NCI-H526 (cell line): ENCODE results near the gene DENND10.
A peak's percentile ranks its signal among the peaks of the same experiment; 100 is the strongest.
"Not testable (repeated sequence)": the region's sequence is repeated elsewhere in the genome, so short reads cannot be mapped to it uniquely, and the experiment has no call there.

ENCODE experiments used
- DNase-seq, 2 experiments: peaks; one replicate each; lab custom pipeline; 2025; lab: John Stamatoyannopoulos, UW

DENND10 gene

DNA sequence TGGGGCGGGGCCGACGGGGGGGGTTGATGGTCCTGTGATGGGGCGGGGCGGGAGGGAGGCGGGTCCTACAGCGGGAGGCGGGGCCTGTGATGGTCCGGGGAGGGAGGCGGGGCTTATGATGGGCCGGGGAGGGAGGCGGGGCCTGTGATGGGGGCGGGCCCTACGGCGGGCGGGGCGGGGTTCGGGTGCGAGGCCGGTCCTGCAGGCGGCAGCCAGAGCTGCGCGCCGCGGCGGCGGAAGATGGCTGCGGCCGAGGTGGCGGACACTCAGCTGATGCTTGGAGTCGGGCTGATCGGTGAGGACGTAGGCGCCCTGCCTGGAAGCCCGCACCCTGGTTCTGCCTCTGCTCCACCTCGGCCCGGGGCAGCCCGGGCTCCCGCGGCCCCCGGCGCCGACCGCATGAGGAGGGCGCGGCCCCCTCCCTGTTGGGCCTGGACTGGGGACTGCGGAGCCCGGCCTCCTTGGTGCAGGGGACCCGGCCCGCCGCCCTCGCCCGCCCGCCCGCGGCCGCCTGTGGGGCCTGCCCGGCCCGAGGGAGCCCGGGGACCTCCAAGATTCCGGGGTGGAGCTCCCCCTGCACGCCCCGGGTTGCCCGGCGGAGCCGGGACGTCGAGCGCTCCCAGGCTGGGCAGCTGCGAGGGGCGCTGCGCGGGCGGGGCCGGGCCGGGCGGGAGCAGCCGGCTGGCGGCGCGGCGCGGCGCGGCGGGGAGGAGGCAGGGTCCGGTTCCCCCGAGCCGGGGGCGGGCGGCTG is at the start of gene DENND10:
DENND10 (plus strand) TSS at position 211 of the 751 bp plus-strand sequence; CDS start at position 241, 30 bp downstream.
- DNase-seq = peak in 1 of 2 experiments; percentile 73

DNA sequence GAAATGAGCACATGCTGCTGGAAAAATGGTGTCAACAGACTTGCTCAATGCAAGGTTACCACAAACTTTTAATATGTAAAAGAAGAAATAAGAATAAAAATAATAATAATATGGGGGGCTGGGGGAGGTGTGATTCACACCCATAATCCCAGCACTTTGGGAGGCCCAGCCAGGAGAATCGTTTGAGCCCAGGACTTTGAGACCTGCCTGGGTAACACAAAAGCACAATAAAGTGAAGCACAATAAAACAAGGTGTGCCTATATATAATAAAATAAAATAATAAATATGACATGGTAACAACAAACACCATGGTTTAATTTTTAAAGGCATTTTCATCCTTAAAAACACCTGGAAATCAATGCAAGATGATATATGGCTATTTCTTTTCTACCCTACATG is 48.4 kb upstream of the DENND10 start:
- no peak for DNase-seq

GRCh38 chr10:119058010-119058409 is 45.9 kb upstream of the DENND10 start:
- no peak for DNase-seq

- no peak for DNase-seq
These were observed 44.4 kb upstream of the DENND10 start for GRCh38 chr10:119059557-119059956.

DNA sequence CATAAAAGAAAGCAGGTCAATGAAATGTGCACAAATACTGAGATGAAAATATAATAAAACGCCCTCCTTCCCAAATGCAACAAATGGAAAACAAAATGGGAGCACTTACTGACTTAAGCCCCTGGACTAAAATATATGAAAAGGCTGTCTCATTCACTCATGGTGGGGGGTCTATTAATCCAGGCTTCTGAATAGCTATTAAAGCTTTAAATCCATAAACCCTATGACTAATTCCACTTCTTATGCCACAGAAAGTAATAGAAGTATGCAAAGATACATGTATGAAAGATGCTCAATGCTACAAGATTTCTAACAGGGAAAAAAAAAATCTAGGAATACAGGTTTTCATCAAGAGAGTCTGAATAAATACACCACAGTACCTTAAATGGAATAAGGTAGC is 43.8 kb upstream of the DENND10 start:
- no peak for DNase-seq

GRCh38 chr10:119061352-119061751 is 42.6 kb upstream of the DENND10 start:
- no peak for DNase-seq

- no peak for DNase-seq
These were observed 42.0 kb upstream of the DENND10 start for GRCh38 chr10:119061926-119062325.

DNA sequence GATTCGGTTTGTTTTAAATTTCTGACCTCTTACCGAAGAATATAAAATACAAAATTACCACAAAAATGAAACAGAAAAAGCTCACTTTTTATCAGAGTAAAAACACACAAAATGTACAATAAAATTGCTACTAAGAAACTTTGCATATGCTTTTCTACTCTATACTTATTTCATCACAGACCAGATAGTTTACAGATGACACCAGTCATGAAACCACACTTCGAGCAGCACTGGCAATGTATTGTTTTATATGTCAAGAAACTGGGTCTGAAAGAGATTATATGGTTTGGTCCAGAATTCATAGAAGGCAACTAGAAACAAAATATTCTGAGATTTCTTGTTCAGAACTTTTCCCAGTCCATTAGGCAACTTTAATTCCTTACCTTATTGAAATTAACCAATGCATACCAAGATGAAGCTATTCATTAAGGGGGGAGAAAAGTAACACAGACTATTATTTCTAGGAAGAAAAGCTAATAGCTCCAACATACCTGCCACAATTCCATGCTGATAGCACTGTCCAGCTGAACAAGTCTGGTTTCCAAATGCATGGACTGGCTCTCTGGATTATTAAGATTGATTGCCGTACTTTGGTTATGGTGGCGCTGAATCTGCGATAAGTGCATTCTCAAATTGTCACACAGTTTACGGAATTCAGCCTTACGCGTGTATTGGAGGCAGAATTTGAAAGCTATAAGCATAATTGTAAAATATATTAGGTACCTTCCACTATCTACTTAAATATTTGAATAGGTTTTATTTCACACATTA is 33.3 kb upstream of the DENND10 start:
- no peak for DNase-seq

DNA sequence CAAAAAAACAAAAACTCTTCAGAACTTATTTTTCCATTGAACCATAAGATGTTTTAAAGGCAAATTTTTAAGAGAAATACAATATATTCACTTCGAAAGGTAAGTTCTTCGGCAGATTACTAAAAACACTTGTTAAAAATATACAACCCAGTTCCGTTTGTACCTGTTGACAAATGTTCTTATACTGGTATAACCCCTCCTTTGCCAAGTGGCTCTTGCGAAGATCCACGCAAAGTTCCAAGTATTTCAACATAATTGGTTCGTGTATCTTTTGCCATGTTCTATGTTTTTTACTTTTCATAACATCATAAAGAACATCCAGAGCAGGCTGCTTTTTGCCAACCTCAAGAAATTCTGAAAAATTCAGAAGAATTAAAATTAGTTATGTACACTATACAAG is 30.3 kb upstream of the DENND10 start:
- no peak for DNase-seq

DNA sequence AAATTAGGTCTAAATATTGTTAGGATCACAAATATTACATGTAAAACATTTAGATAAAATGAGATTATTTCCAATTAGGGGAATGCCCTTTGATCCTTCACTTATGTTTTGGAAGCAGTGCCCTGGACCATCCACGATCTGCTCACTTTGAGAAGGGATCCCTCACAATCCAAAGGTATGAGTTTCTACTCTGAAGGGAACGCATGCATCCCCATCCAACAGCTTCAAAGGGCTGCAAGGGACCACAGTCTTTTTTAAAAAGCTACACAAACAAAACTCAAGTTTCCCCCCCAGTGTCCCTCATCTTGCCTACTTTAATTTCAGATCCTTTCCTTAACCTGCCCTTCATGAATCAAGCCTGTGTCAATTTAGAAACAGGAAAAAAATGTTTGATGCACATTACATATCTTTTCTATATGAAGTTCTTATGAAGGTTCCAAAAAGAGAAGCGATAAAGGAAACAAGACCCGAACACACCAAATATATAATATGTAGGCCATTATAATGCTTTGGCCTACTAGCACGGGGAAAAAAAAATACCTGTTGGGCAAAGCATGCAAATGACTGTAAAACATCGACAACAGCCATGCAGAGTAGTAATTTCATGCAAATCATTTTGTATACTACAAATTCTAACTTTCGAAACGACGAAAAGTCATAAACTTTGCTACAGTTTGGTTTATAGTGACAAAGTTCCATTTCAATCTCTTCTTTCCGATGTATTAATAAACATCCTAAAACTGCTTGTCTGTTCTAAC is 25.3 kb upstream of the DENND10 start:
- DNase-seq = peak; percentile 13 to 42

- DNase-seq = peak in 1 of 2 experiments; percentile 57
These were observed 24.1 kb upstream of the DENND10 start for GRCh38 chr10:119079599-119080520.

- DNase-seq = peak; percentile 62 to 88
These were observed 23.2 kb upstream of the DENND10 start, which contains the start of gene EIF3A for GRCh38 chr10:119080521-119081259. EIF3A (minus strand) TSS chr10:119080817; CDS start chr10:119080676, 141 bp downstream.

- no peak for DNase-seq
These were observed 19.0 kb upstream of the DENND10 start for GRCh38 chr10:119084896-119085295.

GRCh38 chr10:119087271-119087882 is 16.5 kb upstream of the DENND10 start:
- DNase-seq = no peak

DNA sequence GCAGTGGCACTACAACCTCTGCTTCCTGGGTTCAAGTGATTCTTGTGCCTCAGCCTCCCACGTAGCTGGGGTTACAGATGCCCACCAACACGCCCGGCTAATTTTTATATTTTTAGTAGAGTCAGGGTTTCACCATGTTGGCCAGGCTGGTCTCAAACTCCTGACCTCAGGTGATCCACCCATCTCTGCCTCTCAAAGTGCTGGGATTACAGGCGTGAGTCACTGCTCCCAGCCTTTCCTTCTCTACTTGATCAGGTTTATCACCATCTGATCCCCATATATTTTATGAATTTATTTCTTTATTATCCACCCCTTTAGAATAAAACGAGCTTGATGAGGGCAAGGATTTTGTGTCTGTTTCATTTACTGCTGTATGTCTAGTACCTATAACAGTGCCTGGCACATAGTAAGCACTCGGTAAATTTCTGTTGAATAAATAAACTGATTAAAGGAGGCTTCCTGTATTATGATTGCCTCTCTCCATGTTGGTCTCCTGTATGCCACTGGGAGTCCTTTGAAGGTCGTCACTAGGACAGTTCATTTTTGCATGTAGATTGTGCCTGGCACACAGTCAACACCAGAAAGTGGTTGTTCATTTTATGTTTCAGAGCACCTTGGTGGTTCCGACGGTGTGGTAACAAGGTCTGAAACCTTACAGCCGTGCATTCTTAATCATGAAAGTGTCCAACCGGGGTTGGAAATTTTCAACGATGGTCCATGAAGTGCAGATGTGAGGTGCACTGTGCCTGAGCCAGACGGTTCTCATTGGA is 13.7 kb upstream of the DENND10 start:
- peak in 1 of 2 experiments; percentile 30 for DNase-seq

- peak in 1 of 2 experiments; percentile 8 for DNase-seq
These were observed 12.9 kb upstream of the DENND10 start for GRCh38 chr10:119090968-119091367.

DNA sequence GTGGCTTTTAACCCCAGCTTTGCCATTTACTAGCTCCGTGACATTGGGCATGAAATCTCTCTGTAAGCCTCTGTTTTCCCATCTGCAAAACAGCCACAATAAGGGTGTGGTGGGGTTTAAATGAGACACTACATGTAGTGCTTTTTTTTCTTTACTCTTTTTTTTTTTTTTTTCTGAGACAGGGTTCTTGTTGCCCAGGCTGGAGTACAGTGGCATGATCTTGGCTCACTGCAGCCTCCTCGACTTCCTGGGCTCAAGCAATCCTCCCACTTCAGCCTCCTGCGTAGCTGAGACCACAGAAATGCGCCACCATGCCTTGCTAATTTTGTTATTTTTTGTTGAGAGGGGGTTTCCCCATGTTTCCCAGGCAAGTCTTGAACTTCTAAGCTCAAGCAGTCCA is 8.3 kb upstream of the DENND10 start:
- no peak for DNase-seq

DNA sequence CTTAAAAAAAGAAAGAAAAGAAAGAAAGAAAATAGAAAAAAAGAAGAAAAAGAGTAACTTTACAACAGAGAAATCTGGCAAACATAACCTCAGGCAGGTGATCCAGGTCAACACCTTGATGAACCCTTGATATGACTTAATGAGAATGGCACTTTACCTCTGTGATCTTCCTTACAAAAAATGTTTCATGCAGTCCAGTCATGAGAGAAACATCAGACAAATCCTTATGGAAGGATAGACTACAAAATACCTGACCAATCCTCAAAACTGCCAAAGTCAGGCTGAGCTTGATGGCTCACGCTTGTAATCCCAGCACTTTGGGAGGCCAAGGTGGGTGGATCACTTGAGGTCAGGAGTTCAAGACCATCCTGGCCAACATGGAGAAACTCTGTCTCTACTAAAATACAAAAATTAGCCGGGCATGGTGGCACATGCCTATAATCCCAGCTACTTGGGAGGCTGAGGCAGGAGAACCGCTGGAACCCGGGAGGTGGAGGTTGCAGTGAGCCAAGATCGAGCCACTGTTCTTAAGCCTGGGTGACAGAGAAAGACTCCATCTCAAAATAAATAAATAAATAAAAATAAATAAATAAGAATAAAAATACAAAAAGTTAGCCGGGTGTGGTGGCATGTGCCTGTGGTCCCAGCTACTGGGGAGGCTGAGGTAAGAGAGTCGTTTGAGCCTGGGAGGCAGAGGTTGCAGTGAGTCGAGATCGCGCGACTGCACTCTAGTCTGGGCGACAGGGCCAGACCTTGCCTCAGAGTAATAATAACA is 7.1 kb upstream of the DENND10 start:
- DNase-seq = not testable (repeated sequence)

GRCh38 chr10:119098576-119098975 is 5.3 kb upstream of the DENND10 start:
- DNase-seq = no peak
